AG04449 (cell line): ENCODE measurements around the gene RSU1.

Experiments used
- CTCF ChIA-PET: fragments of 350-600 bp; formaldehyde crosslinking; extraction: SDS; loops from one replicate; lab custom pipeline; 2021; ENCODE audit warnings: antibody characterized with exemption; lab: Yijun Ruan, JAX
- POLR2A ChIA-PET: fragments of 400-600, 350-600 bp; formaldehyde crosslinking; extraction: SDS; loops from one replicate; lab custom pipeline; 2020; ENCODE audit warnings: antibody characterized with exemption, inconsistent platforms; lab: Yijun Ruan, JAX
- DNase-seq: peaks from one replicate; pipeline ENCODE4 v3.0.0-alpha.2; 2010; ENCODE audit warnings: low read depth, low spot score
- H3K4me3 ChIP-seq: 2 replicates; pipeline ENCODE4 v1.5.1; 2011; ENCODE audit warnings: low read depth, mild to moderate bottlenecking, control low read depth, low read length
- TF ChIP-seq, protein P1 (sequence below): IDR thresholded peaks from one replicate; pipeline ENCODE4 v1.5.1; 2011; ENCODE audit warnings: mild to moderate bottlenecking, moderate library complexity, low read length, control low read depth, inconsistent platforms; ENCODE audit not compliant: insufficient read depth; ENCODE audit errors: missing control alignments

RSU1 gene

GRCh38 chr10:16752099-16752498 lies 65.1 kb downstream of the RSU1 start:
- TF ChIP-seq, protein P1, sequence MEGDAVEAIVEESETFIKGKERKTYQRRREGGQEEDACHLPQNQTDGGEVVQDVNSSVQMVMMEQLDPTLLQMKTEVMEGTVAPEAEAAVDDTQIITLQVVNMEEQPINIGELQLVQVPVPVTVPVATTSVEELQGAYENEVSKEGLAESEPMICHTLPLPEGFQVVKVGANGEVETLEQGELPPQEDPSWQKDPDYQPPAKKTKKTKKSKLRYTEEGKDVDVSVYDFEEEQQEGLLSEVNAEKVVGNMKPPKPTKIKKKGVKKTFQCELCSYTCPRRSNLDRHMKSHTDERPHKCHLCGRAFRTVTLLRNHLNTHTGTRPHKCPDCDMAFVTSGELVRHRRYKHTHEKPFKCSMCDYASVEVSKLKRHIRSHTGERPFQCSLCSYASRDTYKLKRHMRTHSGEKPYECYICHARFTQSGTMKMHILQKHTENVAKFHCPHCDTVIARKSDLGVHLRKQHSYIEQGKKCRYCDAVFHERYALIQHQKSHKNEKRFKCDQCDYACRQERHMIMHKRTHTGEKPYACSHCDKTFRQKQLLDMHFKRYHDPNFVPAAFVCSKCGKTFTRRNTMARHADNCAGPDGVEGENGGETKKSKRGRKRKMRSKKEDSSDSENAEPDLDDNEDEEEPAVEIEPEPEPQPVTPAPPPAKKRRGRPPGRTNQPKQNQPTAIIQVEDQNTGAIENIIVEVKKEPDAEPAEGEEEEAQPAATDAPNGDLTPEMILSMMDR = no peak
- DNase-seq = no peak
- ChIA-PET CTCF (no interaction called here), POLR2A (no interaction called here)
- H3K4me3 ChIP-seq = no peak overlapping the region

GRCh38 chr10:16751244-16751643 lies 66.0 kb downstream of the RSU1 start:
- ChIA-PET POLR2A (no interaction called here), CTCF (no interaction called here)
- DNase-seq = no peak
- TF ChIP-seq, protein P1 = no peak
- no peak overlapping the region for H3K4me3 ChIP-seq

DNA sequence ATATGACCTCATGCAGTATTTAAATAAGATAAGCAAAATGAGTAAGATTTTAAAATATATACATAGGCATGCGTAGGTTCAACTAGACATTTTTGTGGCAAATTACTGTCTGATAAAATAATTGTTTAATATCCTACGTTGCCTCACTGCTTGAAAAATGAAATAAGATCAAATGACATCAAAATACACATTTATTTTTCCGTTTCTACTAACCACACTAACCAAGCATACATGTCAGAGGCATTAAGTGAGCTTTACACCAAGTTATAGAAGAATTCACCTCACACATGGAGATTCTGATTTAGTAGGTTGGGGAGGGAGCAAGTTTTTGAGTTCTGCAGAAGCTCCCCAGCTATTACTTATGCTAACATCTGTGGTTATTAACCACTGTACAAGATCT lies 66.8 kb downstream of the RSU1 start:
- H3K4me3 ChIP-seq = no peak overlapping the region
- DNase-seq = no peak
- TF ChIP-seq, protein P1 = no peak
- ChIA-PET CTCF (interaction anchor here (0.9 to 1.5 kb wide), 2 partner anchors 11 to 848 kb away, joined by 3 to 4 read pairs; no protein-coding TSS in a partner anchor), POLR2A (interaction anchor here (0.6 kb wide), 1 partner anchor 99 kb away, joined by 3 read pairs; no protein-coding TSS in a partner anchor)

DNA sequence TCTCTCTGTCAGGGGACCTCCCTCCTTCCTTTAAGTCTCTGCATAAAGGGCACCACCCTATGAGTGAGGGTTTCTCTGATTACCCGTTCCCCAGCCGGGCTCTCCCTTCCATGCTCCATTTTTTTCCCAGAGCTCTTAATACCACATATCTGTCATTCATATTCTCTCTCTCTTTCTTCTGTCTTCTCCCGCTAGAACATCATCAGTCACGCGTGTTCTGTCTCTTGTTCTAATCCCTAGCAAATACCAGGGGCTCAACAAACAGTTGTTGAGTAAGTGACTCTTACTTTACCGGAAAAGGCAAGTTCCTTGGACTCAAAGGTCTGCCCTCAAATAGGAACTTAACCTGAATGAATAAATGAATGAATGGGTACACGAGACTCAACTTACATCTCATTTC lies 68.5 kb downstream of the RSU1 start:
- ChIA-PET POLR2A (no interaction called here), CTCF (no interaction called here)
- no peak for DNase-seq
- no peak overlapping the region for H3K4me3 ChIP-seq
- TF ChIP-seq, protein P1 = no peak

DNA sequence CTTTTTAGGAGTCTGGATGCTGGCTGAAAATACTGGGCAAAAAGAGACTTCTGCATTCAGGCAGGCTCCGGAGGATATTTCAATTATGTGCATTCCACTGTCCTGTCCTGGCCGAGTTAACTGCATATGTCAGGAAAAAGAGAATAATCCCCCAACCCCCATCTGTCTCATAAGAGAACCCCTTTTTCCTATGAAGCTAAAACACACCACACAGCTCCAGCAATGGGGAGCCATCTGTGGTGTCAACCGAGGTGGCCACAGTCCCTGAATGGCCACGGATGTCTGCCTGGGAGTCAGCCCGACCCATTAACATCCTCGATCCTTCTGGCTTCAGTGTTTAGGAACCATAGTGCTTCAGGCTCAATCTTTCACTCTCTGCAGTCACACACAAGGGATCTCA lies 70.4 kb downstream of the RSU1 start:
- no peak for DNase-seq
- ChIA-PET CTCF (no interaction called here), POLR2A (no interaction called here)
- TF ChIP-seq, protein P1 = no peak
- H3K4me3 ChIP-seq = no peak overlapping the region

GRCh38 chr10:16745061-16745460 lies 72.2 kb downstream of the RSU1 start:
- TF ChIP-seq, protein P1 = no peak
- H3K4me3 ChIP-seq = no peak overlapping the region
- POLR2A ChIA-PET = no interaction called here
- DNase-seq = no peak
- CTCF ChIA-PET = interaction anchor here (0.6 kb wide), 1 partner anchor 32 kb away, joined by 3 read pairs; no protein-coding TSS in a partner anchor
